ENCODE results near the gene IPO9.

The IPO9 gene

DNA sequence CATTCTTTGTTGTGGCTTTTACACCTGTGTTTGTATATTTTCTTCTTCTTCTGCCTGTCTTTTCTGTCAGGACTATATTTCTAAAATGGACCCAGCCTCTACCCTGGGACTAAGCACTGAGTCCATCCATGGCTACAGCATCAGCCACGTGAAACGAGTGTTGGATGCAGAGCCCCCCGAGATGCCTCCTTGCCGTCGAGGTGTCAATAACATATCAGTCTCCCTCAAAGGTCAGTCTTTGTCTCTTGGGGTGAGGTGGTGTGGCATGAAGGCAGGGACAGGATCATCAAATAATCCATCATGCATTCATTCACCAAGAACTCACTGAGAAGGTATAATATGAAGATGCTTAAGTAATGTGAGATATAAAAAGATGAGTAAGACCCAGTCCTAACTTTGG is 19.1 kb upstream of the IPO9 start:
- no peak for TF ChIP-seq CTCF (conservative IDR thresholded peaks at IDR 0.05)
- no peak overlapping the region for H3K27ac ChIP-seq

DNA sequence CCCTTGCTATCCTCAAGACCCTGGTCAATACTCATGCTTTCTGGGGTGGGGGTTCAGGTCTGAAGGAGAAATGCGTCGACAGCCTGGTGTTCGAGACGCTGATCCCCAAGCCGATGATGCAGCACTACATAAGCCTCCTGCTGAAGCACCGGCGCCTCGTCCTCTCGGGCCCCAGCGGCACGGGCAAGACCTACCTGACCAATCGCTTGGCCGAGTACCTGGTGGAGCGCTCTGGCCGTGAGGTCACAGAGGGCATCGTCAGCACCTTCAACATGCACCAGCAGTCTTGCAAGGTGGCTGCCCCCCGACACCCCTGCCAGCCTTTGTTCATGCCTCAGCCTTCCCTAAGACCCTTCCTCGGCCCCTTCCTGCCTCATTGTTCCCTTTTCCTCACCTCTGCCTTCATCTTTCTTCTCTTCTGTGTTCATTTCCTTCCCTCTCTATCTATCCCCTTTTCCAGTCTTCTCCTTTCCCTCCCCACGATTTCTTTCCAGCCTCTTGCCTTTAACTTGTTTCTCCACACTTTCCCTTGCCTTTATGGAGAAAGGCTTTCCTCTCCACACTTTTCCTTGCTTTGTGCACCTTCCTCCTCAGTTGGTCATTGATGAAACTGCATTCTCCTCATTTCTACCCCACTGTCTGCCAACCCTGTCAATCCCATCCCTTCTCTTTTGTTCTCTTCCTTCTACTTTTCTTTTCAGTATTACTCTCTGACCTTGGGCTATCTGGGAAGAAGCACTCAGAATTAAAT is 18.3 kb upstream of the IPO9 start:
- H3K27ac ChIP-seq, result no peak overlapping the region
- TF ChIP-seq CTCF (conservative IDR thresholded peaks at IDR 0.05), result no peak

GRCh38 chr1:201813226-201813625 is 15.7 kb upstream of the IPO9 start:
- H3K27ac ChIP-seq, result no peak overlapping the region
- no peak for TF ChIP-seq CTCF (conservative IDR thresholded peaks at IDR 0.05)

GRCh38 chr1:201816309-201816854 is 12.6 kb upstream of the IPO9 start:
- H3K27ac ChIP-seq, result no peak overlapping the region
- TF ChIP-seq CTCF (conservative IDR thresholded peaks at IDR 0.05), result no peak

DNA sequence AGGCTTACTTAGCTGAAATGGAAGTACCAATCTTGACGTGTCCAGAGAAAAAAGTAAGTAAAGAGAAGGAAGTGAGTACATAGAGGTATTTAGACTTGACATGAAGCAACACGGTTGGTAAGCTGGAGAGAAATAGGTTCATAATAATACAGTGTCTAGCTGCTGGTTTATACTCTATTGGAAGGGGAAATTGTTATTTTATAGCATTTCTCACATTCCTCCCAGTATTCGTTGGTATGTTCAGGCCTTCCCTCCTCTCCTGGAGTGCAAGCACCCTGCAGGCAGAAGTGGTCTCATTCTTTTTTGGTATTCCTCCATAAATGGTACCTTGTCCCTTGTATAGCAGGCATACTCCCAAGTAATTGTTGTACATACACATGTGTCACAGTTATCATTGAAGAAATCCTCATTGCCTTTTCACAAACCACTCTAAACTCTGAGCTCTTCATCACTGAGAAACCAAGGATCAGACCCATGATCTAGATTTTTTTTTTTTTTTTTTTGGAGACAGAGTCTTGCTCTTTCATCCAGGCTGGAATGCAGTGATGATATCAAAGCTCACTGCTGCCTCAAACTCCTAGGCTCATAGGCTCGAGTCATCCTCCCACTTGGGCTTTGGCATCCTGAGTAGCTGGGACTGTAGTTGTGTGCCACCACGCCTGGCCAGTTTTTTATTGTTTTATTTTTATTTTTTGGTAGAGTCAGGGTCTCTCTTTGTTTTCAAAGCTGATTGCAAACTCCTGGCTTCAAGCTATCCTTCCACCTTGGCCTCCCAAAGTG is 9.8 kb upstream of the IPO9 start:
- TF ChIP-seq CTCF (conservative IDR thresholded peaks at IDR 0.05), result no peak
- no peak overlapping the region for H3K27ac ChIP-seq

DNA sequence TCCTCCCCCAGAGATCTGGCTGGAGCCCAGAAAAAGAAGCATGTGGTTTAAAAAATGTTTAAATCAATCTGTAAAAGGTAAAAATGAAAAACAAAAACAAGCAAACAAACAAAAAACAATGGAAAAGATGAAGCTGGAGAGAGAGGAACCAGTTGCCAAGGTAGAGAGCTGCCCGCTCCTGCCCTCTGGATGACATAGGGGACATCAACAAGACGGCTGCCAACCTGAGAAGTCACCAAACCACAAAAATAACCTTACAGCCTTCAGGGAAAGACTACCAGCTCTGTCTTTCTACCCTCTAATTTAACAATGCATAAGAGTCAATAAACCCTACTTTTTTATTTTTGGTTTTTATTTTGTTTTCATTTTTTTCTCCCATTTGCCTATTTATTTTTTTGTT is 8.5 kb upstream of the IPO9 start:
- TF ChIP-seq CTCF (conservative IDR thresholded peaks at IDR 0.05), result no peak

GRCh38 chr1:201825245-201825644 is 3.7 kb upstream of the IPO9 start:
- H3K27ac ChIP-seq, result no peak overlapping the region
- no peak for TF ChIP-seq CTCF (conservative IDR thresholded peaks at IDR 0.05)

More for the DNA sequence above, 8.5 kb upstream of the IPO9 start:
- H3K27ac ChIP-seq, result no peak overlapping the region
